ENCODE measurements around the gene TSHZ2. TPM values are rescaled to one million over a fixed set of nuclear protein-coding genes. Genes with fewer than 3 reads are reported as not detected.

Gene TSHZ2
- total RNA-seq, 3 donors from 2014 or later (not counting 1 experiment from before 2014, with no cell fraction given): 1.8 to 1.9 TPM; not detected in 1

DNA sequence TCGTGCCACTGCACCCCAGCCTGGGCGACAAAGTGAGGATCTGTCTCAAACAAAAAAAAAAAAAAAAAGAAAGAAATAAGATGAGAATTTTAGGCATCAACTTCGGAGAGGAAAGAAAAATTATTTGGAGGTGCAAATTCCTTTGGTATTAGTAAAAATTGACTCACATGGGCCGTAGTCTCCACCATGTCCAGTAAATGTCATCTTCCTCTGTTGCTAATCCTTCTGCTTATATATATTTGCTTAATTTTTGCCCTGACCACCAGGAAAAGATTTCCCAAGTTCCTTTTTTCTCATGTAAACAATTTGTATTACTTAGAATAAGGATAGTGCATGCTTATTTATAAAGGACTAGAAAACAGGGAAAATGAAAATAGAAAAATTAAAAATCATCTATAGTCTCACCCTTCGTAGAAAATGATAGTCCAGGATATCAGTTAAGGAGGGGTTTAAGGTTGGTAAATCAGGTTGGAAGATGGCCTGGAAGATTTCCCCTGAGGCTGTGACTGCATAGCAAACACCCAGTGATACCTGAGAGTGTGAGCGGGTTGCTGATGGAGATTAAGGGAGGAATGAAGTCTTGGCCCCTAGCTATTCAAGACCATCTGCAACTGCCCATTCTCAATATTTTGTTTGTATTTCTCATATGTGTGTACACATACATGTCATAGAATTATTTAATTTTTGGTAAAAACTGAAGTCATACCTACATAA, 380.7 kb downstream of the TSHZ2 start:
- no peaks in the 10 kb centered on the region for H3K9me3 ChIP-seq (ENCODE audit: control insufficient read depth, insufficient read depth, low read length)
- H3K27ac ChIP-seq (ENCODE audit: low read length): no peak overlapping the region
- no peaks in the 10 kb centered on the region for H3K36me3 ChIP-seq (ENCODE audit: control insufficient read depth, insufficient read depth, low read length)
- H3K4me1 ChIP-seq (ENCODE audit: control insufficient read depth, insufficient read depth, low read length): no peaks in the 10 kb centered on the region
- no peak overlapping the region for H3K4me3 Mint-ChIP-seq
- H3K27me3 Mint-ChIP-seq (ENCODE audit: low read depth in 2 of 2): peaks cover 13 to 33% of the 10 kb centered on the region in 2 donors
- ATAC-seq (no peak), DNase-seq (no peak)
- no peaks in the 10 kb centered on the region for H3K4me1 Mint-ChIP-seq
- WGBS (ENCODE audit: insufficient coverage): 90% methylated on average over 5 of the region's 6 CpGs
- H3K27ac Mint-ChIP-seq: no peak overlapping the region
- intact Hi-C loops (cut with micrococcal nuclease): no loop called here
- peaks cover 3 to 6% of the 10 kb centered on the region in 2 donors for H3K9me3 Mint-ChIP-seq
- TF ChIP-seq, protein P1, sequence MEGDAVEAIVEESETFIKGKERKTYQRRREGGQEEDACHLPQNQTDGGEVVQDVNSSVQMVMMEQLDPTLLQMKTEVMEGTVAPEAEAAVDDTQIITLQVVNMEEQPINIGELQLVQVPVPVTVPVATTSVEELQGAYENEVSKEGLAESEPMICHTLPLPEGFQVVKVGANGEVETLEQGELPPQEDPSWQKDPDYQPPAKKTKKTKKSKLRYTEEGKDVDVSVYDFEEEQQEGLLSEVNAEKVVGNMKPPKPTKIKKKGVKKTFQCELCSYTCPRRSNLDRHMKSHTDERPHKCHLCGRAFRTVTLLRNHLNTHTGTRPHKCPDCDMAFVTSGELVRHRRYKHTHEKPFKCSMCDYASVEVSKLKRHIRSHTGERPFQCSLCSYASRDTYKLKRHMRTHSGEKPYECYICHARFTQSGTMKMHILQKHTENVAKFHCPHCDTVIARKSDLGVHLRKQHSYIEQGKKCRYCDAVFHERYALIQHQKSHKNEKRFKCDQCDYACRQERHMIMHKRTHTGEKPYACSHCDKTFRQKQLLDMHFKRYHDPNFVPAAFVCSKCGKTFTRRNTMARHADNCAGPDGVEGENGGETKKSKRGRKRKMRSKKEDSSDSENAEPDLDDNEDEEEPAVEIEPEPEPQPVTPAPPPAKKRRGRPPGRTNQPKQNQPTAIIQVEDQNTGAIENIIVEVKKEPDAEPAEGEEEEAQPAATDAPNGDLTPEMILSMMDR (IDR thresholded peaks at IDR 0.05): no peak
- H3K4me3 ChIP-seq (ENCODE audit: low read length): no peak overlapping the region
- peaks cover 14% of the 10 kb centered on the region for H3K36me3 Mint-ChIP-seq
- H3K27me3 ChIP-seq (ENCODE audit: control insufficient read depth, insufficient read depth, low read length): no peaks in the 10 kb centered on the region

GRCh38 chr20:53354314-53354713, 382.2 kb downstream of the TSHZ2 start:
- ATAC-seq: no peak
- Histone ChIP-seq H3K27ac (ENCODE audit: low read length) (no peak overlapping the region), H3K9me3 (ENCODE audit: control insufficient read depth, insufficient read depth, low read length) (no peaks in the 10 kb centered on the region), H3K4me1 (ENCODE audit: control insufficient read depth, insufficient read depth, low read length) (no peaks in the 10 kb centered on the region), H3K4me3 (ENCODE audit: low read length) (no peak overlapping the region), H3K27me3 (ENCODE audit: control insufficient read depth, insufficient read depth, low read length) (no peaks in the 10 kb centered on the region), H3K36me3 (ENCODE audit: control insufficient read depth, insufficient read depth, low read length) (no peaks in the 10 kb centered on the region)
- H3K27me3 Mint-ChIP-seq (ENCODE audit: low read depth in 2 of 2): peaks cover 9 to 23% of the 10 kb centered on the region in 2 donors
- no peak overlapping the region for H3K27ac Mint-ChIP-seq
- DNase-seq: no peak
- H3K4me1 Mint-ChIP-seq: no peaks in the 10 kb centered on the region
- intact Hi-C loops (cut with micrococcal nuclease): no loop called here
- peaks cover 14% of the 10 kb centered on the region for H3K36me3 Mint-ChIP-seq
- TF ChIP-seq, protein P1 (IDR thresholded peaks at IDR 0.05): no peak
- H3K9me3 Mint-ChIP-seq: peaks cover 3 to 6% of the 10 kb centered on the region in 2 donors
- WGBS (ENCODE audit: insufficient coverage): 89% methylated on average over 1 of the region's 1 CpG
- no peak overlapping the region for H3K4me3 Mint-ChIP-seq

DNA sequence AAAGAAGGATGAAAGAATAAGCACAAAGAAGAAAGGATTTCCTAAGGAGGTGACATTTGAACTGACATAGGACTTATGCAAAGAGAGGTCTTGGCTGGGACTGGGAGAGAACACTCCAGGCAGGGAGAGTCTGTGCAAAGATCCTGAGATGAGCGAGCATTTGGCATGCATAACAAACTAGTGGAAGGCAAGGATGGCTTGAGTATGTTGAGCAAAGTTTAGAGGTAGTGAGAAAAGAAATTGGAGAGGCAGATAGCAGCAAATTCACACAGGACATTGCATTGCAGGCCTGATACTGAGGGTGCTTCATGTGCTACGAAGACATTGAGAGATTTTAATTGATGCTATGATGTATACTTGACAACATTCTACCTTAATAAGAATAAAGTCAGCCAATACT, 383.6 kb downstream of the TSHZ2 start:
- H3K36me3 Mint-ChIP-seq: peaks cover 14% of the 10 kb centered on the region
- H3K9me3 Mint-ChIP-seq: peaks cover 3 to 6% of the 10 kb centered on the region in 2 donors
- DNase-seq (no peak), ATAC-seq (no peak)
- WGBS (ENCODE audit: insufficient coverage): 72% methylated on average over 2 of the region's 2 CpGs
- H3K27me3 Mint-ChIP-seq (ENCODE audit: low read depth in 2 of 2): peaks cover 9 to 25% of the 10 kb centered on the region in 2 donors
- H3K4me1 Mint-ChIP-seq: no peaks in the 10 kb centered on the region
- H3K4me3 ChIP-seq (ENCODE audit: low read length): no peak overlapping the region
- no peak overlapping the region for H3K27ac Mint-ChIP-seq
- H3K4me1 ChIP-seq (ENCODE audit: control insufficient read depth, insufficient read depth, low read length): no peaks in the 10 kb centered on the region
- H3K4me3 Mint-ChIP-seq: no peak overlapping the region
- no peaks in the 10 kb centered on the region for H3K9me3 ChIP-seq (ENCODE audit: control insufficient read depth, insufficient read depth, low read length)
- TF ChIP-seq, protein P1 (IDR thresholded peaks at IDR 0.05): no peak
- no peak overlapping the region for H3K27ac ChIP-seq (ENCODE audit: low read length)
- no peaks in the 10 kb centered on the region for H3K27me3 ChIP-seq (ENCODE audit: control insufficient read depth, insufficient read depth, low read length)
- intact Hi-C loops (cut with micrococcal nuclease): no loop called here
- H3K36me3 ChIP-seq (ENCODE audit: control insufficient read depth, insufficient read depth, low read length): no peaks in the 10 kb centered on the region

- Histone ChIP-seq H3K27me3 (ENCODE audit: control insufficient read depth, insufficient read depth, low read length) (no peaks in the 10 kb centered on the region), H3K4me3 (ENCODE audit: low read length) (no peak overlapping the region), H3K9me3 (ENCODE audit: control insufficient read depth, insufficient read depth, low read length) (no peaks in the 10 kb centered on the region), H3K27ac (ENCODE audit: low read length) (no peak overlapping the region), H3K36me3 (ENCODE audit: control insufficient read depth, insufficient read depth, low read length) (no peaks in the 10 kb centered on the region), H3K4me1 (ENCODE audit: control insufficient read depth, insufficient read depth, low read length) (no peaks in the 10 kb centered on the region)
- DNase-seq (no peak), ATAC-seq (no peak)
- no peak overlapping the region for H3K4me3 Mint-ChIP-seq
- peaks cover 3 to 6% of the 10 kb centered on the region in 2 donors for H3K9me3 Mint-ChIP-seq
- no peaks in the 10 kb centered on the region for H3K4me1 Mint-ChIP-seq
- H3K27ac Mint-ChIP-seq: no peak overlapping the region
- H3K36me3 Mint-ChIP-seq: peaks cover 9% of the 10 kb centered on the region
- TF ChIP-seq, protein P1 (IDR thresholded peaks at IDR 0.05): no peak
- peaks cover 9 to 22% of the 10 kb centered on the region in 2 donors for H3K27me3 Mint-ChIP-seq (ENCODE audit: low read depth in 2 of 2)
- 85% methylated on average over 7 of the region's 7 CpGs for WGBS (ENCODE audit: insufficient coverage)
- intact Hi-C loops (cut with micrococcal nuclease): no loop called here
Measured at GRCh38 chr20:53359425-53359824, 387.3 kb downstream of the TSHZ2 start.
